Measurements from ENCODE around the gene ANKRD13D.

The ANKRD13D gene

DNA sequence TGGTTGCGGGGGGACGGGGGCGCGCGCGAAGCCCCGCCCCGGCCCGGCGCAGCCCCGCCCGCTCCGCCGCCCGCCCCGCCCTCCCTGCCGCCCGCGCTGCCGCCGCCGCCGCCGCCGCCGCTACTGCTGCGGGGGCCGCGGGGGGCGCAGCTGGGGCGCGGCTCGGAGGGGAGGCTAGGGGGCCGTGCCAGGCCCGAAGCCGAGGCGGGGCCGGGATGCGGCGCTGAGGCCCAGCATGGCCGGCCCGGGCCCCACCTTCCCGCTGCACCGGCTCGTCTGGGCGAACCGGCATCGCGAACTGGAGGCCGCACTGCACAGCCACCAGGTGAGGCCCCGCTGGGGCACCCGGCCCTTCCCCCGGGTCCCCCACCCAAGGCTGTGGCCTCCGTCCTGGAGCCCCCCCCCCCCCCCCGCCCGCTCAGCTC, at the start of gene ANKRD13D:
TSS of gene ANKRD13D (plus strand) at position 78 of the 425 bp plus-strand sequence. CDS start at position 236, 158 bp downstream.
- no peak for DNase-seq

DNA sequence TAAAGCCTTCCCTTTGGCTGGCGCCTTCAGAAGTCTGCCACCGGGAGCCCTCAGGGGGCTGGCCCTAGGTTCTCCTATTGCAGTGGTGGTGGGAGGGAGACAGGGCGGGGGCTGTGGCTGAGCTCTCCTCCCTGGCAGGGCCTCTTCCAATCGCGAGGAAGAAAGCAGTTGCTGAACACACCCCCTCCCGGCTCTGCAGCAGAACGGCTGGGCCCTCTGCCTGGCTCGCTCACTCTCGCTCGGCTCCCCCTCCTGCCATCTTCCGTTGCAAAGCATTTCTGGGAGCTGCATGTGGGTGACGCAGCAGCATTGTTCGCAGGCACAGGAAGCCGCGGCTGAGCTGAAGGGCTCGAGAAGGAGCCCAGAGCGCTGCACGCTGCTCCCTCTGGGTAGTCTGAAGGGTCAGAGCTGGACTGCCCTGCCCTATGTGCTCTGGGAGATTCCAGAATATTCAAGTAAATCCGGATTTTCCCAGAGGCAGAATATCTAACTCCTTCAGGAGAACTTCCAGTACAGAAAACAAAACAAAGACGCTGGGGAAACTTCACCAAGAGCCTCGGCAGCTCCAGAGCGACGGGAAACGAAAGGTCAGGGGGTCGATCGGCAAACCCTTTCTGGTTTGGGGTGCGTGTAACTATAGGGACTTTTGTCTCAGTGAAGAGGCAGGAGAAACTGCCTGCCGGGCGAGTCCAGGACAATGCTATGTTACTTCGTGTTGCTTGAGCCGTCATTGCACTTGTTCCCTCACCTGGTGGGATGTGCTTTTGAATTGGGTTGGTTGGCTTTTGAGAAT, 49.1 kb upstream of the ANKRD13D start:
- DNase-seq = peak; percentile 98 to 100

DNA sequence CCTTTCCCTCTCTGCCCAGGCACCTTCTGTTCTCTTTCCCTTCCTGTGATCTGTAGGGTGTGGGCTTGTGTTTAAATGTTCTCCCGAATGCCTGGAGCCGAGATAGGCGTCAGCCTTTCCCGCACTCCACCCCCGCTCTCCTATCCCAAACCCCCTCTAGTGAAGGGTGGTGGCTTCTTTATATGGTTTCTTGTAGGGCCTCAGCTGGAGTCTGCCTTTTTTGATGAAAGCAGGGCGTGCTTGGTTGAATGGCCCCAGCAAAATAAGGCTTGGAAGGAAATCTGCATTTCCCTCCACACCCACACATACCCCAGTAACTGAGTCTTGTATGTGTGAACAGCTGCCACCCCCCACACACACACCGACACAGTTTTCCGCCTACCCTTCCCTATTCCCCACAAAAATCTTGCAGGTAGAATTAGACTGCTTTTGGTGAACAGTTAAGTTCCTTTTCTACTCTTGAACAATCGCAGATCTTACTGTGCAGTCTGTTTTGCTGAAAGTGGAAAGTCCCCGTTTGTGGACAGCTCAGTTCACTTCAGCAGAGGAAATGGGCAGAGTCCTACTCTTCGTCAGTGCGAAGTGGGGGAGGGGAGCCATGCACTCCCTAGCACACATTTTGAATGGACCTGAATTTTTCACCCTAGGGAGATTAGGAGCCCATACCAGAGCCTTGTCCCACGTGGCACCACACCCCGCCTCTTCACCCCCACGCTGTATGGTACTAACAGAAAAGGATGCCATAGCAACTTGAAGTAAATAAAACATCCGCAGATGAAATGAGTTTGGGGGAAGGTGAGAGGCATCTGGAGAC, 48.3 kb upstream of the ANKRD13D start:
- peak; percentile 46 to 75 for DNase-seq

DNA sequence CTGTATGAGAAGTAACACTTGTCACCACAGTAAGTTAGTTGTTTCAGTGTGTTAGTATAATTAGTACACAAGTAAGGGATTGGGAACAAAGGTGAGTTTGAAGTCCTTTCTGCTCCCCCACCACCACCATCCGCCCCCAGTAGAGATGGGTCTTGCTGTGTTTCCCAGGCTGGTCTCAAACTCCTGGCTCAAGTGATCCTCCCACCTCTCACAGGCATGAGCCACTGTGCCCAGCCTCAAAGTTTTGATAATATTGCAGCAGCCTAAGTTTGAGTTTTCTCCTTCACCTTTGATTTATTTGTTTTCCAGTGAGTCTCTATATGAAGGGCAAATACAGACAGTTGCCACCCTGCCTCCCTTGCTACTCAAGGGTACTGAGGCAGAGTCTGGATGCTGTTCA, 46.6 kb upstream of the ANKRD13D start:
- DNase-seq = no peak

DNA sequence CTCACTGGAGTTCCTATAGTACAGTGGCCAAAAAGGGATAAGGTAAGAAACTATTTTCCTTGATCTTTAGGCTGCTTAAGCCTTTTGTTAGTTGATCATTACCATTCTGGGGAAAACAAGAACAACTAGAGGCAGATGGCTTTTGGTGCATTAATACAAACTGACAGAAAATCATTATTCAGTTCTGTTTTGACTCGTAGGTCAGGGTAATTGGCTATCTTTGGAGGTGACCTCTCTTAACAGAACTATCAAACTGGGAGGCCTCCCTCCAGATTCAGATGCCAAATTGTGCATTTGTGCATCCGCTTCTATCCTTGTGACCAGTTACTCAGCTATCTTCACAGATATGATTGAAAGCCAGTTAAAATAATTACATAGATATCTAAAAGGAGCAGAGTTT, 46.1 kb upstream of the ANKRD13D start:
- DNase-seq = no peak

DNA sequence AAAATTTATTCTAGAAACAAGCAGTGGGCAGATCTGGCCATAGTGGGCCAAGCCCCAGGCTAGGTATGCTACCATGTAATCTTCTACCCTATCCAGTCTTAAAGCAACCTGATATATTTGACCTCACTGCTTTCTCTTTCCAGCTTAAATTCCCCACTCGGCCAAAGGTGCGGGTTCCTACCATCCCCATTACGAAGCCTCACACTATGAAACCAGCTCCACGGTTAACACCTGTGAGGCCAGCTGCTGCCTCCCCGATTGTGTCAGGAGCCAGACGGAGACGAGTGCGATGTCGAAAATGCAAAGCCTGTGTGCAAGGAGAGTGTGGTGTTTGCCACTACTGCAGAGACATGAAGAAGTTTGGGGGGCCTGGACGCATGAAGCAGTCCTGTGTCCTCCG, 44.1 kb upstream of the ANKRD13D start:
- no peak for DNase-seq

DNA sequence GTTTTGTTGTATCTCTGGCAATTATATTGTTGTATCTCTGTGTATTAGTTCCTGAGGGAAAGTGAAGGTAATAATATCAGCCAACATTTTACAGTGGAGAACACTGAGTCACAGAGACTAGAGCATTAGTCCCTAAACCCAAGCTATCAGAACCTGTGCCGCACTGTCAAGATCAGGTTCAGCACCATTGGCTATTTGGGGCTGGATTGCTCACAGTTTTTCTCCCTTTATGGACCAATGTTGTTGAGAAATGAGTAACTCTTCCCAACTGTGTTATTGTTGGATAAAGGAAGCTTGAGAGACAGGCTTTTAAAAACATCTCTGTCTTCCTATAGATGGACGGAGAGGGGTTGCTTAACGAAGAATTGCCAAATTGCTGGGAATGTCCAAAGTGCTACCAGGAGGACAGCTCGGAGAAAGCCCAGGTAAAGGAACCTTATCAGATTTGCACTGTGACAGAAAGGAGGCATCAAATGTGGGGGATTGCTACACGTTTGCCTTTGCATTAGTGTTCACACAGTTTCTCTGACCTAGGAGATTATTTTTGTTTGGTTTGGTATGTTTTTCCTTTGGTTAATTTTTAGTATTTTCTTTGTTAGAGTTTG, 41.1 kb upstream of the ANKRD13D start:
- no peak for DNase-seq

DNA sequence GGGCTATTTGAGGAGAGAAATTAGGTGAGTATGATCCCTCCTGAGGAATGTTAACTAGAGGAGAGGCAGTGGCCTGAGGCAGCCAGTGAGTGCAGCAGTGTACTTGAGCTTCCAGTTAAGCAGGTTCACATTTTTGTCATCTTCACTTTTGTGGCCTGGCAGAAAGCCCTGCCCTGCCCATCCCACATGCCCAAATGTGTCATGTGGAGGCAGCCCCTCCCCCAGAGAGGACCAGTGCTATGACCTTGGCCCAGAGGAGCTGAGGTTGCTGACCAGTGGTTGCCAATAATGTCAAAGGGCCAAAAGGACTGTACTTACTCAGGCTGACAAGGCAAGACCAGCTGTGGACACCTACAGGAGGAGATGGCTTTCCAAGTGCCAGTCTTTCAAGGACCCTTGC, 40.5 kb upstream of the ANKRD13D start:
- DNase-seq = no peak

DNA sequence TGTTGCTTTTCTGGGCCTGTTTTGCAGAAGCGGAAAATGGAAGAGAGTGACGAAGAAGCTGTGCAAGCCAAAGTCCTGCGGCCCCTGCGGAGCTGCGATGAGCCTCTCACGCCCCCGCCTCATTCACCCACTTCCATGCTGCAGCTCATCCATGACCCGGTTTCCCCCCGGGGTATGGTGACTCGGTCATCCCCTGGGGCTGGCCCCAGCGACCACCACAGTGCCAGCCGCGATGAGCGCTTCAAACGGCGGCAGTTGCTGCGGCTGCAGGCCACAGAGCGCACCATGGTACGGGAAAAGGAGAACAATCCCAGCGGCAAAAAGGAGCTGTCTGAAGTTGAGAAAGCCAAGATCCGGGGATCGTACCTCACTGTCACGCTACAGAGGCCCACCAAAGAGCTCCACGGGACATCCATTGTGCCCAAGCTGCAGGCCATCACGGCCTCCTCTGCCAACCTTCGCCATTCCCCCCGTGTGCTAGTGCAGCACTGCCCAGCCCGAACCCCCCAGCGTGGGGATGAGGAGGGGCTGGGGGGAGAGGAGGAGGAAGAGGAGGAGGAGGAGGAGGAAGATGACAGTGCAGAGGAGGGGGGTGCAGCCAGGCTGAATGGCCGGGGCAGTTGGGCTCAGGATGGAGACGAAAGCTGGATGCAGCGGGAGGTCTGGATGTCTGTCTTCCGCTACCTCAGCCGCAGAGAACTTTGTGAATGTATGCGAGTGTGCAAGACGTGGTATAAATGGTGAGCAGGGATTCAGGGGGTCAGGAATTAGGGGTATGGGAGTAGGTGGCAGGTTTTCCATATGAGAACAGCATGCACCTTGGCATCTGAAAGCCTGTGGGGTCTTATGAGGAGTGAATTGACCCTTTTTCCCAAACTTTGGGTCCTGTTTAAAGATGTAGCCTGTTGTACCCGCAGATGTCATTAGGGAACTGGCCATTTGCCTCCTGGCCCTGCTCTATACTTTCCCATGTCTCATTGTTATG, 38.8 kb upstream of the ANKRD13D start:
- no peak for DNase-seq

DNA sequence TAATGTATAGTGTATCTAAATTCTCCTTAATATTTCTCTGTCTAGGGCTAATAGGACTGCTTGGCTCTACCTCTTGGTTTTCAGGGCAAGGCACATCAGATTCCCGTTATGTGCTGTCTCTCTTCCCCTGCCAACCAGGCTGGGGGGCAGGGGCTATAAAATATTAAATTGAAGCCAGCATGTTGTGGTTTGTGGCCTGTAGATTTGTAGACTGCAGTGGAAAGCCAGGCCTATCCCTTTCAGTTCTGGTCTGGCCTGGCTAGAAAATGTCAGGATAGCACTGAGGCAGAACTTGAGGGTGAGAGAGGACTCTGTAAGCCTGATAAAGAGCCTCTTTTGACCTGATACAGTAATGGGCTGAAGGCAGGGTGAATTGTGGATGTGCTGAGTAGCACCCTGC, 37.3 kb upstream of the ANKRD13D start:
- DNase-seq = no peak

DNA sequence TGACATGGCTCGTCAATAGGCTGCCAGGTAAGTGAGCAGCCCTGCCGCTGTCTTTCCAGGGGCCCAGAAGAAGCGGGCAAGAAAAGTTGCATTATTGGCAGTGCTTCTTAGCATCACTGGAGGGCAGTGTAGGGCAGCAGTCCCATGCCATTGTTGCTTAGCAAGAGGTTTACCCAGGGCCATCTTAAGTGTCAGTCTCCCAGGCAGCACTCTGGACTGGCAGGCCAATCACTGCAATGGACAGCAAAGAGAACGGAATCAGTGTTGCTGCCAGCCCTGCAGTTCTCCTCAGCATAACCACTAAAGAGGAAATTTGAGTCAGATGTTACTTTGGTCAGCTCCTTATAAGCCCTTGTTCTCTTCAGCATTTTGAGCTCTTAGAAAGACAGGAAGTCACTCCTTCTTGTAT, 36.3 kb upstream of the ANKRD13D start:
- DNase-seq = peak in 1 of 2 experiments; percentile 44

DNA sequence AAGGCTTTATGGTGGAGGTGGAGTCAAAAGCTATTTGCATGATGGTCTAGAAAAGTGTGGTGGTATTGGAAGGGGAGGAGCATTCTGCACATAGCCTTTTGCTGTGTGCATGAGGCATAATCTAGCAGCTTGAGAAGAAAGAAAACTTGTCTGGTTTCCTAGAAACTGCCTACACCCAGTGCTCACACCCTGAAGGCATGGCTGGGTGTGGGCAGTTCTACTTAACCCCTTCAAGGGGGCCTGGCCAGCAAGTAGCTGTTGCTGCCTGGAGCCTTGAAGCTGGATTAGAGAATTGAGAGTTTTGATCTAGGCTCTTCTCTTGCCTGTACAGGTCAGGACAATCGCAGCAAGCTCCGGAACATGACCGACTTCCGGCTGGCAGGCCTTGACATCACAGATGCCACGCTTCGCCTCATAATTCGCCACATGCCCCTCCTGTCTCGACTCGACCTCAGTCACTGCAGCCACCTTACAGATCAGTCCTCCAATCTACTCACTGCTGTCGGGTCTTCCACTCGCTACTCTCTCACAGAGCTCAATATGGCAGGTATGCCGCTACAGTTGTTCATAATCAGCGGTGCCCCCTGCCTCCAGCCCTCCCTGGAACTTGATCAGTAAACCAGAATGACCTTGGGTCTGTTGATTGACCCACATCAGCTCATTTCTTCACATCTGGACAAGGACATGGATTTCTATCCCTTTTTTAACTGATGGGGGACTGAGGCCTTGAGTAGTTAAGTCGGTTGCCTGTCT, 35.1 kb upstream of the ANKRD13D start:
- no peak for DNase-seq

DNA sequence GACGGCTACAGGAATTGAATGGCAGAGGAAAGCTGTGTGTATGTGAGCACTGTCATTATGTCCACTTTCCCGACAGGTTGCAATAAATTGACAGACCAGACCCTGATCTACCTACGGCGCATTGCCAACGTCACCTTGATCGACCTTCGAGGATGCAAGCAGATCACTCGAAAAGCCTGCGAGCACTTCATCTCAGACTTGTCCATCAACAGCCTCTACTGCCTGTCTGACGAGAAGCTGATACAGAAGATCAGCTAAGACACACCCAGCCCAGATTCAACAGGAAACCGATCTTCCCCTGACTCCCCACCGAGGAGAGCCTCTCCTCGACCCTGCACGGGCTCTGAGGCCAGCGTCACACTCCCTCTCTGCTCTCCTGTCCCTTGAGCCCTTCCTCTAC, 34.3 kb upstream of the ANKRD13D start:
- DNase-seq = no peak

DNA sequence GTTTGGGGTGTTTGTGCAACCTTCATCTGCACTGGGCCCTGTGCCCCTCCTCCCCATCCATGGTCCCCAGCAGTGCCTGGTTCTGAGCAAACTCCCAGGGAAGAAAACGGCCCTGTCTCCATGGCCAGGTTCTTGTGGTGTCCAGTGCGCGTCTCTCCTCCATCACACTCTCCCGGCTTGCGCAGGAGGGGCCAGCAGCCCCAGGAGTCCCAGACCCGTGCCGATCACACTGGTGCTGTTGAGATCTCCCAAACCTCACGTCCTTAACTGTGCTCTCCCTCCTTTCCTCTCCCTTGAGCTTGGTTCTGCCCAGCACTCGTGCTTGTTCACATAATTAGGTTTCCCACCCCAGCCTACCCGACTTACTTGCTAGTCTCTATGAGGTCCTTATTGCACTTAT, 33.8 kb upstream of the ANKRD13D start:
- DNase-seq = no peak

DNA sequence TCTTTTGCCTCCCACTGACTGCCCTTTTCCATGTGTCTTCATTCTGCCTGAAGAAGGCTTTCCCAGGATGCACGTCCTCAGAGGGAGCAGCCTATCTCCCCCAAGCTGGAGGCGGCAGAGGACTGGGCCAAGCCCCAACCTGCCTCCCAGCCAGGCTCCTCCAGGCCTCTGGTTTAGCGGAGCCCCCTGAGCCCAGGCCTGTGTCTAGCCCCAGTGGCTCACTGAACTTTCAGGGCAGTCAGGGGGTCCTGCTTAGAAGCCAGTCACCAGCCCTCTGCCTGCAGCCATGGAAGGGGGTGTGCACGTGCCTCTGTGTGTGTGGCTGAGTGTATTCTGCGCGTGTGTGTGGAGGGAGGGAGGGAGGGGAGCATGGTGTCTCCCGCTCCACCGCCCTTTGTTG, 33.2 kb upstream of the ANKRD13D start:
- DNase-seq = no peak

DNA sequence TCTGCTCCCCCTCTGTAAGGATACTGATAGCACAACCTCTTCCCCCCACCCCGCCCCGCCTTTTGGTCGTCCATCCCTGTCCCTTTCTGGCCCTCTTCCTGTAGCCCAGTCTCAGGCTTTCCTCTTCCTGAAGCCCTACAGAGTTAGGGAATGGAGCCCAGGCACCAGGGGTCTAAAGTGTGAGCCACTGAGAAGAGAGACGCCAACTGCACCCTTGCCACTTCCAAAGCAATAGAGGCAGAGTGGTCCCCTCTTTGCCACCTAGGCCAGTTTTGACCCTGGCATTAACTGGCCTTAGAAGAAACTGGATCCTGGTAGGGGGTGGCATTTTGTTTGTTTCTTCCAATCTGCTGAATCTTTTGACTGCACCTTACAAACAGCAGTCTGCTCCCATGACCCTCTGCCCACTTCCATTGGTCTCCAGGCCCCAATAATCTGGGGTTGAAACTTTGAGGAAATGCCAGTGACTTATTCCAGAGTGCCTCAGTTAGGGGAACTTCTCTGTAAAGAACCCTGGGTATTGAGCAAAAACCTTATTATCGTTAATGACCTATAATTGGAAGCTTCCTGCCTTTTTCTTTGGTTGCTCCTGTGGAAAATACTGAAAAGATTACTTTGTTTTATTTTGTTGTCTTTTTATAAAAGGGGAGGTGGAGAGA, 32.5 kb upstream of the ANKRD13D start:
- no peak for DNase-seq

DNA sequence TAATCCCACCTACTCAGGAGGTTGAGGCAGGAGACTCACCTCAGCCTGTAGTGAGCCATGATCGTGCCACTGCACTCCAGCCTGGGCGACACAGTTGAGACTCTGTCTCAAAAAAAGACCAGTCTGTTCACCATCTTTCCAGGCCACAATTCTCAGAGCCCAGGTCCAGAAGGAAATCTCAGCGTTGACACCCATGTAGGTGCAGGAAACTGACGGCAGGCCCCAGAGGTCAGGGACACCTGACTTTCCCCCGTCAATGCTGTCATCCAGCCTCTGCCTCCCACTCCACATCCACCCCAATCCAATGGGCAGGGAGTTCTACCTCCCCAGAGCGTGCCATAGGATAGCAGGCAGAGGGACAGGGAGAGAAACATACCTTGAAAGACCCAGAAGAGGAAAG, 28.7 kb upstream of the ANKRD13D start:
- no peak for DNase-seq

DNA sequence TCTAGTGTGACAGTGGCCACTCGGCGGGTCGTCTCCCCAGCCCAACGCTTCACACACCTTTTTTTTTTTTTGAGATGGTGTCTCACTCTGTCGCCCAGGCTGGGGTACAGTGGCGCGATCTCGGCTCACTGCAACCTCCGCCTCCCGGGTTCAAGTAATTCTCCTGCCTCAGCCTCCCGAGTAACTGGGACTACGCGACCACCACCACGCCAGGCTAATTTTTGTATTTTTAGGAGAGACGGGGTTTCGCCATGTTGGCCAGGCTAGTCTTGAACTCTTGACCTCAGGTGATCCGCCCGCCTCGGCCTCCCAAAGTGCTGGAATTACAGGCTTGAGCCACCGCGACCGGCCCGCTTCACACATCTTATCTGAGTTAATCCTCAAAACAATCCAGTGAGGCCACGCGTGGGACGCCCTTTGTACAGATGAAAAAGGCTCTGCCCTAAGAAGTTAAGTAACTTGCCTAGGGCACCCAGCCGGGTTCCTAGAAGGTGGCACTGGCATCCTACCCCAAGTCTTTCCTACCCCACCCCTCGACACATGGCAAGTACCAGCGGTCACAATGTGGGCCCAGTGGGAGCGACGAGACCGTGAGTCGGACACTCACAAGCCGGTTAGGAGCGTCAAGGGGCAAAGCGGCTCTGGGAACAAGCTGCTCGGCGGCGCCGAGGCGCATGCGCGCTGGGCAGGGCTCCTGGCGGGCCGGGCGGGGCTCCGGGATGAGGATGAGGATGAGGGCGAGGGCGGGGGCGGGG, 28.0 kb upstream of the ANKRD13D start:
- peak in 1 of 2 experiments; percentile 78 for DNase-seq

DNA sequence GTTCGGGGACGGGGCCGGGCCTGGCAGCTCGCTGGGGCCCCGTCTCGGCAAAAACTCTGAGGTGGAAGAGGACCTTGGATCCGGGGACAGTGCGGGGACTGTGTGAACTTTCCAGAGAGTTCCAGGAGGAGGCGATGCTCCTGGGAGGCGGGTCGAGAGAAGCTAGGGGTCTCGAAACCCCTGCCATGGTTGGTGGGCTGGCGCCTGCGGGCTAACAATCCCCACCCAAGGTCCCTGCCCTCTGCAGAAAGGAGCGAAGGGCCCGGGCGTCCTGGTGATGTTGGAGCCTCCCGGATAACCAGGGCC, 27.5 kb upstream of the ANKRD13D start:
- DNase-seq = no peak

DNA sequence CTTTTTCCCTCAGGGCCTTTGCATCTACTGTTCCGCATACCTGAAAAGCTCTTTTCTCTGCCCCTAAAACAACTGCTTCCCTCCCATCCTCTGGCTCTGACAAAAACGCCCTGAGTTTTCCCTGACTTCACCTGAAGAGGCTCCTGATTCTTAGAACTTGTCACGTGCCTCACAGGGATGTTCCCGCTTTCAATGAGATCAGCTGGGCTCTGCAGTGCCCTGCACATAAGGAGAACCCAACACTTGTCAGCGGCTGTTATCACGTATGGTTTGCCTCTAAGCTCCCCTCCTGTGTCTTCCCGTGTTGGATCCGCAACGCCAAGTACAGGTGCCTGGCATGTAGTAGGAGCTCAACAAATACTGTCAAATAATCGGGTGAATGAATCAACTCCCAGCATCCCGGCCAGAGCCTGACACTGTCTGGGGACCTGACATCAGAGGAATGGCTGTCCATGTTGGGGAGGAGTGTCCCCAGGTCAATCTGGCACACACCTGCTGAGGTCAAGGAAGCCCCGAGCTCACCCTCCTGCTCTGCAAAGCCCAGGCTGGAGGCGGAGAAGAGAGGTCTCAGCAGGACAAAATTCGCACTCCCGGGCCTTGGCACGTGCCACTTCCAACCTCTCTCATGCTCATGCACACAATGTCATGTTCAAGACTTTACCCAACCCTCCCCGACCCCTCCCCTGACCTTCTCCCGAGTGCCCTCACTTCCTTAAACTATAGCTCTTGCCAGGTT, 27.0 kb upstream of the ANKRD13D start:
- DNase-seq = peak in 1 of 2 experiments; percentile 34

Measured in NCI-H526 (cell line).